Gastrocnemius medialis (tissue), 4 donors: Measurements from ENCODE around the gene KCNJ4. TPM values are rescaled to one million over a fixed set of nuclear protein-coding genes. Genes with fewer than 3 reads are reported as not detected.

ENCODE experiments used
- ATAC-seq, 2 donors: fragments of 150-250 bp; one replicate each; pipeline ENCODE4 v1.9.1; 2016
- DNase-seq, 2 donors: peaks; one replicate each; pipeline ENCODE4 v3.0.0-alpha.2; 2019
- H3K27ac ChIP-seq, 4 donors: fragments of 200-600 bp; sonication (generic); 1 replicate in 1 of 4; 2 replicates in 3 of 4; pipeline ENCODE4 v1.5.1; 2016 to 2018; ENCODE audit warnings: mild to moderate bottlenecking in 2 of 4, moderate library complexity in 1 of 4
- H3K27me3 ChIP-seq, 3 donors: fragments of 200-600 bp; sonication (generic) in 2 of 3; 1 replicate in 1 of 3; 2 replicates in 2 of 3; pipeline versions ENCODE4 v1.5.1 to v1.6.0; 2016 to 2019; ENCODE audit warnings: mild to moderate bottlenecking in 1 of 3, moderate library complexity in 1 of 3
- H3K36me3 ChIP-seq, 2 donors: fragments of 200-600 bp; sonication (generic) in 1 of 2; one replicate each; pipeline ENCODE4 v1.5.1; 2017 to 2018
- H3K4me1 ChIP-seq, 2 donors: fragments of 200-600 bp; sonication (generic) in 1 of 2; one replicate each; pipeline ENCODE4 v1.5.1; 2016 to 2017; ENCODE audit warnings: mild to moderate bottlenecking in 2 of 2
- H3K4me3 ChIP-seq, 4 donors: fragments of 200-600 bp; sonication (generic) in 3 of 4; 1 replicate in 1 of 4; 2 replicates in 3 of 4; pipeline ENCODE4 v1.5.1; 2016 to 2019; ENCODE audit warnings: mild to moderate bottlenecking in 2 of 4
- H3K9me3 ChIP-seq, 3 donors: fragments of 200-600 bp; sonication (generic) in 2 of 3; 1 replicate in 1 of 3; 2 replicates in 2 of 3; pipeline ENCODE4 v1.5.1; 2016 to 2019
- POLR2A ChIP-seq, 2 donors: fragments of 450-650 bp; IDR thresholded peaks; one replicate each; pipeline ENCODE4 v1.6.1; 2017; ENCODE audit warnings: antibody characterized with exemption in 2 of 2, mild to moderate bottlenecking in 2 of 2, moderate library complexity in 2 of 2
- in situ Hi-C, 4 donors: fragments of 200-750 bp; cut with MboI; loops; one replicate each; pipeline versions ENCODE4 v1.15.0 to v1.8.0; 2017; ENCODE audit warnings: low sequenced_read_pairs in 4 of 4
- intact Hi-C: fragments of 100-400 bp; cut with DNase I; formaldehyde crosslinking; loops from one replicate; pipeline ENCODE4 v1.15.1; 2023; ENCODE audit warnings: low total_unique reads
- total RNA-seq, 4 donors: library from RNA; depleted of rRNA; stranded (reverse); fragments of >200 nt; gene quantifications; one replicate each; pipeline versions ENCODE4 v1.1.0 to v1.2.3, GENCODE V29; 2016
- TF ChIP-seq, protein P1 (sequence below), 5 experiments: fragments of 450-650 bp in 3 of 5; fragments of 200-600 bp in 2 of 5; sonication (generic) in 2 of 5; IDR thresholded peaks in 4 of 5; conservative IDR thresholded peaks in 1 of 5; 1 replicate in 4 of 5; 2 replicates in 1 of 5; pipeline ENCODE4 v1.5.1; 2016 to 2019; ENCODE audit warnings: antibody characterized with exemption in 5 of 5, mild to moderate bottlenecking in 3 of 5, moderate library complexity in 3 of 5

Gene KCNJ4
- total RNA-seq, 4 donors from 2014 or later, result not detected

- no peak overlapping the region for H3K4me3 ChIP-seq
- ATAC-seq, result no peak
- H3K27me3 ChIP-seq, result peaks cover 47 to 63% (median 55%) of the 10 kb centered on the region in 3 donors
- H3K4me1 ChIP-seq, result no peaks in the 10 kb centered on the region
- in situ Hi-C loops, result no loop called here
- intact Hi-C loops, result no loop called here
- H3K9me3 ChIP-seq, result no peaks in the 10 kb centered on the region
- DNase-seq, result no peak
- H3K36me3 ChIP-seq, result no peaks in the 10 kb centered on the region
- TF ChIP-seq POLR2A (IDR thresholded peaks at IDR 0.05), result no peak
- TF ChIP-seq, protein P1, sequence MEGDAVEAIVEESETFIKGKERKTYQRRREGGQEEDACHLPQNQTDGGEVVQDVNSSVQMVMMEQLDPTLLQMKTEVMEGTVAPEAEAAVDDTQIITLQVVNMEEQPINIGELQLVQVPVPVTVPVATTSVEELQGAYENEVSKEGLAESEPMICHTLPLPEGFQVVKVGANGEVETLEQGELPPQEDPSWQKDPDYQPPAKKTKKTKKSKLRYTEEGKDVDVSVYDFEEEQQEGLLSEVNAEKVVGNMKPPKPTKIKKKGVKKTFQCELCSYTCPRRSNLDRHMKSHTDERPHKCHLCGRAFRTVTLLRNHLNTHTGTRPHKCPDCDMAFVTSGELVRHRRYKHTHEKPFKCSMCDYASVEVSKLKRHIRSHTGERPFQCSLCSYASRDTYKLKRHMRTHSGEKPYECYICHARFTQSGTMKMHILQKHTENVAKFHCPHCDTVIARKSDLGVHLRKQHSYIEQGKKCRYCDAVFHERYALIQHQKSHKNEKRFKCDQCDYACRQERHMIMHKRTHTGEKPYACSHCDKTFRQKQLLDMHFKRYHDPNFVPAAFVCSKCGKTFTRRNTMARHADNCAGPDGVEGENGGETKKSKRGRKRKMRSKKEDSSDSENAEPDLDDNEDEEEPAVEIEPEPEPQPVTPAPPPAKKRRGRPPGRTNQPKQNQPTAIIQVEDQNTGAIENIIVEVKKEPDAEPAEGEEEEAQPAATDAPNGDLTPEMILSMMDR (IDR thresholded peaks at IDR 0.05 in 4 of 5, conservative IDR thresholded peaks at IDR 0.05 in 1 of 5), result no peak
- H3K27ac ChIP-seq, result no peak overlapping the region
Observed at GRCh38 chr22:38453066-38453672, 1.8 kb downstream of the KCNJ4 start.

GRCh38 chr22:38452373-38453065 lies 2.5 kb downstream of the KCNJ4 start:
- intact Hi-C loops (no loop called here), in situ Hi-C loops (no loop called here)
- Histone ChIP-seq H3K4me3 (no peak overlapping the region), H3K4me1 (no peaks in the 10 kb centered on the region), H3K27me3 (peaks cover 45 to 60% (median 55%) of the 10 kb centered on the region in 3 donors), H3K36me3 (no peaks in the 10 kb centered on the region), H3K9me3 (no peaks in the 10 kb centered on the region), H3K27ac (no peak overlapping the region)
- ATAC-seq (no peak), DNase-seq (no peak)
- TF ChIP-seq, protein P1 (IDR thresholded peaks at IDR 0.05 in 4 of 5, conservative IDR thresholded peaks at IDR 0.05 in 1 of 5), result no peak
- TF ChIP-seq POLR2A (IDR thresholded peaks at IDR 0.05), result no peak

DNA sequence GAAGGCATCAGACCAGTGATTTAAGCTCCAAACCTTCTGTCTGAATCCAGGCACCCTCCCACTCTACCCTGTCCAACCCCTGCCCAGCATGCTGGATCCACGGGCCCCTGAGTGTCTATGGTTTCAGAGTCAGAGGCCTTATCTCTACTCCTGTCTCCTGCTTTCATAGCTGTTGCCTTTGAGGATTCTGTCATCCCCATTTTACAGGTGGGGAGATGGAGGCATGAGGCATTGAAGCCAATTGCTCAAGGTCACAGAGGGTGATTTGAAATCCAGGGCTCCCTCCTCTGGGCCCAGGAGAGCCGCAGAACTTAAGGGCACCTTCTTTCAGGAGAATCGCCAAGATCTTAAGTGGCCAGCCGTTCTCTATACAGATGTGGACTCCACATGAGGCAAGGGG lies 3.1 kb downstream of the KCNJ4 start:
- Histone ChIP-seq H3K27me3 (peaks cover 40 to 57% (median 53%) of the 10 kb centered on the region in 3 donors), H3K4me3 (no peak overlapping the region), H3K4me1 (no peaks in the 10 kb centered on the region), H3K36me3 (no peaks in the 10 kb centered on the region), H3K9me3 (no peaks in the 10 kb centered on the region), H3K27ac (no peak overlapping the region)
- DNase-seq, result no peak
- TF ChIP-seq, protein P1 (IDR thresholded peaks at IDR 0.05 in 4 of 5, conservative IDR thresholded peaks at IDR 0.05 in 1 of 5), result no peak
- TF ChIP-seq POLR2A (IDR thresholded peaks at IDR 0.05), result no peak
- in situ Hi-C loops, result no loop called here
- no peak for ATAC-seq
- intact Hi-C loops, result no loop called here

GRCh38 chr22:38451404-38451803 lies 3.6 kb downstream of the KCNJ4 start:
- intact Hi-C loops, result no loop called here

More at GRCh38 chr22:38451404-38451803, 3.6 kb downstream of the KCNJ4 start:
- DNase-seq (no peak), ATAC-seq (no peak)
- H3K27me3 ChIP-seq, result peaks cover 35 to 57% (median 54%) of the 10 kb centered on the region in 3 donors
- in situ Hi-C loops, result no loop called here
- TF ChIP-seq, protein P1 (IDR thresholded peaks at IDR 0.05 in 4 of 5, conservative IDR thresholded peaks at IDR 0.05 in 1 of 5), result no peak
- TF ChIP-seq POLR2A (IDR thresholded peaks at IDR 0.05), result no peak
- no peaks in the 10 kb centered on the region for H3K4me1 ChIP-seq
- H3K27ac ChIP-seq, result no peak overlapping the region
- no peaks in the 10 kb centered on the region for H3K9me3 ChIP-seq
- H3K36me3 ChIP-seq, result no peaks in the 10 kb centered on the region
- no peak overlapping the region for H3K4me3 ChIP-seq
